ENCODE data around the gene JOSD1. TPM values are rescaled to one million over a fixed set of nuclear protein-coding genes. Genes with fewer than 3 reads are reported as not detected.

JOSD1 gene
- total RNA-seq, 1 donor from 2014 or later: 123 TPM

DNA sequence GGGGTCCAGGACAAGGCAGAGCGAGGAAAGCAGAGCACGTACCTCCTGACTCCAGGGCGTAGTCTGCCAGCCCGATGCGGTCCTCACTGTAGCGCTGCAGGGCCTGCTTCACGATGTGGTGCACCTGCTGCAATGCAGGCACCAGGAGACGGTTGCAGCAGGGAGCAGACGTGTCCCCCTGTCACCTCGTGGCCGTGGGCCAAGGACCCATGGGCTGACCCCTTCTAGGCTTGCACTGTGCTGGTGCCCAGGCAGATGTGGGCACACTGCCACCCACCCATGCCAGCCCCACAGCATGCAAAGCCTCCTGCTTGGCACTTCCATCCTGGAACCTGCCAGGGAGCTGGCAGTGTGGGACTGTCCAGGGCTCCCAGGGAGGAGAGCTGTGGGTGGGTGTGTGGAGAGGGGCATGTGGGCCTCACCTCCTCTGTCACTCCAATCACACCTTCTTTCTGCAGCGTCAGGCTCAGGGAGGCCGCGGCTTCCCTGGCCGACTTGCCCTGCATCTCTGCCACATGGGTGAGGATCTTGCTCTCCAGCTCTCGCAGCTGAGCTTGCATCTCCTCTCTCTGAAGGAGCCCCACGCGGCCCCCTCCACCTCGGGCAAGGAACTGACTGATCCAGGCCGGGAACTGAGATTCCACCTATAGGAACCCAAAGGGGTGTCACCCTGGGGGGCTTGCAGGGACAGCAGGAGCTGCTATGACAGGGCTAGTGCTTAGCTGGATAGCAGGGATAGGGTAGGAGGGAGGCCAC lies 38.7 kb upstream of the JOSD1 start:
- H3K4me3 ChIP-seq (ENCODE audit: low read depth, low read length): no peak overlapping the region
- no peaks in the 10 kb centered on the region for H3K27me3 ChIP-seq (ENCODE audit: control insufficient read depth, insufficient read depth, low read length)
- H3K36me3 ChIP-seq (ENCODE audit: control insufficient read depth, insufficient read depth, low read length): peaks cover 57% of the 10 kb centered on the region
- TF ChIP-seq, protein P1, sequence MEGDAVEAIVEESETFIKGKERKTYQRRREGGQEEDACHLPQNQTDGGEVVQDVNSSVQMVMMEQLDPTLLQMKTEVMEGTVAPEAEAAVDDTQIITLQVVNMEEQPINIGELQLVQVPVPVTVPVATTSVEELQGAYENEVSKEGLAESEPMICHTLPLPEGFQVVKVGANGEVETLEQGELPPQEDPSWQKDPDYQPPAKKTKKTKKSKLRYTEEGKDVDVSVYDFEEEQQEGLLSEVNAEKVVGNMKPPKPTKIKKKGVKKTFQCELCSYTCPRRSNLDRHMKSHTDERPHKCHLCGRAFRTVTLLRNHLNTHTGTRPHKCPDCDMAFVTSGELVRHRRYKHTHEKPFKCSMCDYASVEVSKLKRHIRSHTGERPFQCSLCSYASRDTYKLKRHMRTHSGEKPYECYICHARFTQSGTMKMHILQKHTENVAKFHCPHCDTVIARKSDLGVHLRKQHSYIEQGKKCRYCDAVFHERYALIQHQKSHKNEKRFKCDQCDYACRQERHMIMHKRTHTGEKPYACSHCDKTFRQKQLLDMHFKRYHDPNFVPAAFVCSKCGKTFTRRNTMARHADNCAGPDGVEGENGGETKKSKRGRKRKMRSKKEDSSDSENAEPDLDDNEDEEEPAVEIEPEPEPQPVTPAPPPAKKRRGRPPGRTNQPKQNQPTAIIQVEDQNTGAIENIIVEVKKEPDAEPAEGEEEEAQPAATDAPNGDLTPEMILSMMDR (IDR thresholded peaks at IDR 0.05; ENCODE audit: insufficient read depth, low read length, severe bottlenecking): no peak
- DNase-seq (ENCODE audit: low read depth) (no peak), FAIRE-seq (no peak)

DNA sequence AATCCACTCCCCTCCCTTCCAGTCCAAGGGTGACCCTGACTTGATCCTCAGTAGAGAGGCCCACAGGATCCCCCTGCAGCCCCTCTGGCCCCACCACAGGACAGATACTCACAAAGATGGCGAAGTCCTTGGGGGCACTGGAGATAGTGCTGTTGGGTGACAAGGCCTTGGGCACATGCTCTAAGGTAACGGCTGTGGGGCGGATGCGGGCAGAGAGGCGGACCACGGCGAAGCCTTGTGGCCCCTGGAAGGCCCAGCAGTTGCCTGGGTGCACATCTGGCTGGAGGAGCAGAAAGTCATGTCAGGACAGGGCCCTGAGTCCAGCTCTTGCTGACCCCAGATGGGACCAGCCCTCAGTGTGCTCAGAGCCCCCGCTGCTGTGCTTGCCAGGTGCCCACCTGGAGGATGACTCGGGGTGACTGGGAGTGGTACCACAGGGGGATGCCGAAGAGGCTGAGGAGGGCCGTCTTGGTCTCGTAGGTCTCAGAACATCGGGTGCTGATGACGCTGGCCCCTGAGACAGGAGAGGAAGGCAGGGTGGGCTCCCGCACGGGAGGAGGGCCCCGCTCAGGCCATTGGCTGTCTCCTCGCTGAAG lies 37.8 kb upstream of the JOSD1 start:
- FAIRE-seq (no peak), DNase-seq (ENCODE audit: low read depth) (no peak)
- H3K4me3 ChIP-seq (ENCODE audit: low read depth, low read length): no peak overlapping the region
- H3K36me3 ChIP-seq (ENCODE audit: control insufficient read depth, insufficient read depth, low read length): peaks cover 63% of the 10 kb centered on the region
- H3K27me3 ChIP-seq (ENCODE audit: control insufficient read depth, insufficient read depth, low read length): no peaks in the 10 kb centered on the region
- TF ChIP-seq, protein P1 (IDR thresholded peaks at IDR 0.05; ENCODE audit: insufficient read depth, low read length, severe bottlenecking): no peak

DNA sequence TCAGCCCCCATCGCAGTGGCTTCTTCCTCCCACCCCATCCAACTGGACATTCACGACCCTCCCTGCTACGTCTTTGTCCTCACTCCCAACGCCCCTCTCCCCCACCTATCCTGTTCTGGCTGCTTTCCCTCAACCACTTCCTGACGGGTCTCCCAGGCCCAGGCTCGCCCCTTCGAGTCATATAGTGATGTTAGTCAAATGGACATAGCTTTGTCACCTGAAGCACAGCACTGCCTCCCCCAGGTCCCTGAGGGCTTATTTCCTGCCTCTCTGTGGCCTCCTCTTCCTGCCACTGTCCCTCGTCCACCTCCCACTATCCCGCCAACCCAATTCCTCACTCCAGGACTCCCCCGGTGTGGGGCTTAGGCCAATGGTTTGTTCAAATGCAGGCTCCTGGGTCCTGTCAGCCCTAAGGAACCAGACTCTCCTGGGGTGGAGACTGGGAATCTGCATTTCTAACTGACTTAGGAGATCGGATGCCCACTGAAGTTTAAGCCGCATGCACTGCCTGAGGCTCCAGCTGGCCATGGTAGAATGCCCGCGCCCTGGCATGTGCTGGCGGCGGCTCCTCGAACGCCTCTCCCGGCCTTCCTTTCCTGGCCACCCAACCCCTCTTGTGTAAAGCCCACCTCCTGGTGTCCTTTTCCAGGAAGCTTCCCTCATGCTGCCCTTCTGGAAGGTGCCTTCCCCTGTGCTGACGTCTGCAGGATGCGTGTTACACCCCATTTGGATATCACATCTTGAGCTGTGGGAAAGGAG lies 36.7 kb upstream of the JOSD1 start:
- Histone ChIP-seq H3K36me3 (ENCODE audit: control insufficient read depth, insufficient read depth, low read length) (peaks cover 60% of the 10 kb centered on the region), H3K4me3 (ENCODE audit: low read depth, low read length) (no peak overlapping the region), H3K27me3 (ENCODE audit: control insufficient read depth, insufficient read depth, low read length) (no peaks in the 10 kb centered on the region)
- DNase-seq (ENCODE audit: low read depth): peak; percentile 24
- no peak for FAIRE-seq
- TF ChIP-seq, protein P1 (IDR thresholded peaks at IDR 0.05; ENCODE audit: insufficient read depth, low read length, severe bottlenecking): no peak

DNA sequence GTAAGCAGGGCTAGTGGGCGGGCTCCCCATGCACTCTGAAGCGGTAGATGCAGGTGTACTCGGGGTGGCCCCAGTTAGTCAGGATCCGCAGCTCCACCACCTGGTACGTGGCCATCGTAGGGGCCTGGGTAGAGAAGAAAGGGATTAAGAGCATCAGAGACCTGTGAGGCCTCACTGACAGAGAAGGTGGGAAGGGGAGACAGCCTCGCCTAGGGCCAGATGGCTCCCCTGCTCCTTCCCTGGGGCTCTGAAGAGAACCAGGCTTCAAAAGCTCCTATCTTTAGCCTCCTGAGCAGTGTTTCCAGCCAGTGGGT lies 35.5 kb upstream of the JOSD1 start:
- H3K27me3 ChIP-seq (ENCODE audit: control insufficient read depth, insufficient read depth, low read length): no peaks in the 10 kb centered on the region
- H3K36me3 ChIP-seq (ENCODE audit: control insufficient read depth, insufficient read depth, low read length): peaks cover 52% of the 10 kb centered on the region
- FAIRE-seq: no peak
- TF ChIP-seq, protein P1 (IDR thresholded peaks at IDR 0.05; ENCODE audit: insufficient read depth, low read length, severe bottlenecking): no peak
- DNase-seq (ENCODE audit: low read depth): no peak
- H3K4me3 ChIP-seq (ENCODE audit: low read depth, low read length): no peak overlapping the region

DNA sequence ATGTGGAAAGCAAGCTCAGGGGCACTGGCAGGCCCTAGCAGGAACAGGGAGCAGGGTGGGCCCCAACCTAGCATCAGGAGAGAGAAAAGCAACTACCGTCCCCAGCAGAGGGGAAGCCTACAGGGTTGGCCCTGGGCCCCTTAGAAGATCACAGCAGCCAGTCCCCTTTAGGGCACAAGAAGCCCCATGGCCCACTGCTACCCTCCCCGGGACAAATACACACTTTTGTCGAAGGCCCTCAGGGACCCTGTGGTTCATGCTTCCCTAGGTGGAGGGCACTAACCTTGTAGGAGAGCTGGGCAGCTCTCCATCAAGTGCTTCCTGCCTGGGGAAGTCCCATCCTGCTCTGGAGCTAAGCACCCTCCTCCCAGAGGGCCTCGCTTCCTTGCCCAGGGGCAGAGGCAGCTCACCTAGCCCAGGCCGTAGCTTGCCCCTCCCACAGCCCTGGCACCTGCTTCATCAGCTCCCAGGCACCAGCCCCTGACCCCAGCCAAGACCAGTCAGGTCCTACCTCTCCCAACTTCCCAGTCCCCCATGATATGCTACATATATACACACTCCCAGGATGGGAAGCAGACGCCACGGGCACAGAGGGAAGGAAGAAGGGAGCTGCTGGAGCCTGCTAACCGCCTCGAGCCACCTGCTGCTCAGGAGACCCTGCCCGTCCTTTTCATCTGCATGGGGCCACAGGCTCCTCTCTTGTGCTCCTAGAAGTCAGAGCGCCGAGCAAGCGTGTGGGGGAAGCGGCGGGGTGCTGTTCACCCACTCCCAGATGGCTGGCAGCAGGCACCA lies 34.9 kb upstream of the JOSD1 start:
- Histone ChIP-seq H3K36me3 (ENCODE audit: control insufficient read depth, insufficient read depth, low read length) (peaks cover 47% of the 10 kb centered on the region), H3K4me3 (ENCODE audit: low read depth, low read length) (no peak overlapping the region), H3K27me3 (ENCODE audit: control insufficient read depth, insufficient read depth, low read length) (no peaks in the 10 kb centered on the region)
- FAIRE-seq (no peak), DNase-seq (ENCODE audit: low read depth) (no peak)
- TF ChIP-seq, protein P1 (IDR thresholded peaks at IDR 0.05; ENCODE audit: insufficient read depth, low read length, severe bottlenecking): no peak
